GM19023 (cell line): ENCODE results near the gene ATP8A1.
"Not testable (repeated sequence)": the region's sequence is repeated elsewhere in the genome, so short reads cannot be mapped to it uniquely, and the experiment has no call there.

Source experiments
- ATAC-seq: cut with Tn5 transposase; IDR thresholded peaks from one replicate; pipeline ENCODE4 v1.9.1; 2021; ENCODE audit warnings: mild to moderate bottlenecking, moderate library complexity; ENCODE audit not compliant: unreplicated experiment

Gene ATP8A1

DNA sequence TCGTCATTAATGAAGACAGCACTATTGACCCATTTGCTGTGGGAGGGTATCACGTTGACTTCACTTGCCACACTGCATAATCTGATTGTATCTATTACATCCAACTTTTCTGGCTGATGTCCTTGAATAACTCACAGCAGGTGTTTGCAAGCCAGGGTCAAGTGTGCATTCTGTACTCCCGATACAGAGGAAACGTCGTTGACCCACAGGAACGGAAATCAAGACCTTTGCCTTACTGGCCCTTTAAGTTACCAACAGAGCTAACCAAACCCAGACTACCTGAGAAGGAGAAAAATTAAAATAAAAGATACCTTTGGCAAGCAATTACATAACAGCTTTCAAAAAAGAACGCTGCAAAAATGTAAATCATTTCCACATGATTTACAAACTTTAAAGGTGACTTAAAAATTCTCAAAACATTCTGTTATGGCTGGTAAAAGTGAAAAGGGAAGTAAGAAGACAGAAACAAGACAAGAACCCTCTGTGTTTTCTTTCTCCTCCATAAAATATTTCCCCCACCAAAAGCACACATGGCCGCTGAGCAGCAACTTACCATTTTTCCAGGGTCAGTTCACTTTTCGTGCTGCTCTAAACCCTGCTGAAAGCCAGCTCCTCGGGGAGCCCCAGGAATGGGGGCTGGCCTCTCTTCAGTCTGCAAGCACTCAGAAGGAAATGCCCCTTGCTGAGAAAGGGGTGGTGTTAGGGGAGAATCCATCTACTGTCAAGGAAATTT is 266.1 kb downstream of the ATP8A1 start:
- ATAC-seq: no peak

DNA sequence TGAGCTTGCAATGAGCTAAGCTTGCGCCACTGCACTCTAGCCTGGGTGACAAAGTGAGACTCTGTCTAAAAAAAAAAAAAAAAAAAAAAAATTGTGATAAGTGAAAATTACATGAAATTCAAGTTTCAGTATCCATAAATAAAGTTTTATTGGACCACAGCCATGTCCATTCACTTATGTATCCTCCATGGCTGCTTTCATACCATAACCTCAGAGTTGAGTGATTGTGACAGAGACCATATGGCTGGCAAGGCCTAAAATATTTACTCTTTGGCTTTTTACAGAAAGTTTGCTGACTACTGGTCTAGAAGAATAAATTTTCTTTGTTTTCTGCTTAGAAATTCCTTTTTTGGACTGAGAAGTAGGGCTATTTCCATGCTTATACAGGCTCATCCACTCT is 271.4 kb downstream of the ATP8A1 start:
- ATAC-seq: no peak

DNA sequence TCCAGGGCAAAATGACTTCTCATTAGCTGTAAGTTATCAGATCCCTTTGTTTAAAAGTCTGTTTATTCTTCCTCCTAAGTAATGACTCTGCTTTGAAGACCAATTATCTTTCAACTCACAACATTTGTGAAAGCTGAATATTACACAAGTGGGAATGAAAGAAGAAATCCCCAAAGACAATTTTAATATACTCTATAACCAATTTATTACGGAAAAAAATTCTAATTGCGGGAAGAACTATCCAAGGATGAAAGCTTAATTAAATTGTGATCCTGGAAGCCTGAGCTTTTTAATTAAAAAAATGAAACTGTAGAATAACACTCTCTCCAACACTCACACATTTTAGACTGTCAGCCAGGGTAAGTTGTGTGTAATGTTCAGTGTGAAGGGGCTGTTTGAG is 275.2 kb downstream of the ATP8A1 start:
- no peak for ATAC-seq

DNA sequence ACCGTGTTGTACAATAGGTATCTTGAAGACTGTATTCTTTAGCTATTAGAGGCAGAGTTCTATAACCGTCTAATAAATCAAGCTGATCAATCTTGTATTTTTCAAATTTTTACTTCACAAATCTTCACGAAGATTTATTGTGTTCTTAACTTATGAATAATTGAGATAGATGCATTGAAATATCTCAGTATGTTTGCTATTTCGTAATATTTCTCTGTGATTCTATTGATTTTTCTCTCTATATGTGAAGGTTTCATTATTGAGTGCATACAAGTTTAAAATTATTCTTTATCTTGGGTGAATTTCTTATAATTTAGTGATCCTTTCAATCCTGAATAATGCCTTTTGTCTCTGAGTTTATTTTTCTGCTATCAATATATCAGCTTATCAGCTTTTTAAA is 279.4 kb downstream of the ATP8A1 start:
- ATAC-seq: no peak

DNA sequence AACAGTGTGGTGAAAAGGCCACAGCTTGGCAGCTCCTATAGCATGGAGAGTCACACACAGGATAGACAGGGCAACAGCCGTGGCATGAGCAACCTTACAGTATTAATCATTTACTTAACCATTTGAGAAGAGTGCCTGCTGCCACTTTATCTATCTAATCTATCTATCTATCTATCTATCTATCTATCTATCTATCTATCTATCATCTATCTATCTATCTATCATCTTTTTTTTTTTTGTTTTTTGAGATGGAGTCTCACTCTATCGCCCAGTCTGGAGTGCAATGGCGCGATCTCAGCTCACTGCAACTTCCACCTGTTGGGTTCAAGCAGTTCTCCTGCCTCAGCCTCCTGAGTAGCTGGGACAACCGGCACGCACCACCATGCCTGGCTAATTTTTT is 284.6 kb downstream of the ATP8A1 start:
- not testable (repeated sequence) for ATAC-seq

DNA sequence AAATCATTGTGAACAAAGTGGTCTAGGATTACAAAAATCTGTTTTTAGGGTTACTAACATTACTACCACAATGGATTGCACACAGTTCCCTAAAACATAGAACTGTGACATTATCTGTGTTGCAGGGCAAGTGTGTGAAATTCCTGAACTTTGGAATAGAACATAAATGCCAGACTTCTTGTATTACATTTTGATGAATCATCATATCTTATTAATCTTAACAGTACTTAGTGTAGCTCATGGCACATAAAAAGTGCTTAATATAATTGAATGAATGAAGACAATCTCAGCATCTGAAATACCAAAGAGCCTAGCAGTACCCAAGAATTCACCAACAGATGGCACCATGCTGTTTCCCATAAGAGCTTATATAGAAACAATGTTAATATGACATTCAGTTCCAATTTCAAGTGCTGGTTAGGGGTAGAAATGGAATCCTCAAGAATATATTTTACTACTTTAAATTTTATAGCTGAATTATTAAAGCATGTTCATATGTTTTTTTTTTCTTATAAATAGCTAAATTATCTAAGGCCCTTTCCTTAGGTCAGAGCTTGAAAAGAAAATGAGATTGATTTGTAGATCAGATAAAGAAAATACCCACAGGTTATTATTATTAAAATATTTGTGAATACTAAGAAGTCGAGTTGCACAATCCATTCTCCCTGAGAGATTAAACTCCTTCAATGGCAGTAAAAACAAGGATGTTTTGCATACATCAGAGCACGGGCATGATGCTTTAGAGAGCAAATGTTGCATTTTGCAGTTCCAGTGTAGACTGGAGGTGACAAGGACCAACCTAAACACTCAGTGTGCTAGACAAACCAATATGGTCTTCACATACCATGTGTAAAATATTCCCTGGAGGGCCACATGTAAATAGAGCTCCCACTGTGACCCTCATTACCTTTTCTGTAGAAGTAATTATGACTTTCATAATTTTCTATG is 285.3 kb downstream of the ATP8A1 start:
- no peak for ATAC-seq

DNA sequence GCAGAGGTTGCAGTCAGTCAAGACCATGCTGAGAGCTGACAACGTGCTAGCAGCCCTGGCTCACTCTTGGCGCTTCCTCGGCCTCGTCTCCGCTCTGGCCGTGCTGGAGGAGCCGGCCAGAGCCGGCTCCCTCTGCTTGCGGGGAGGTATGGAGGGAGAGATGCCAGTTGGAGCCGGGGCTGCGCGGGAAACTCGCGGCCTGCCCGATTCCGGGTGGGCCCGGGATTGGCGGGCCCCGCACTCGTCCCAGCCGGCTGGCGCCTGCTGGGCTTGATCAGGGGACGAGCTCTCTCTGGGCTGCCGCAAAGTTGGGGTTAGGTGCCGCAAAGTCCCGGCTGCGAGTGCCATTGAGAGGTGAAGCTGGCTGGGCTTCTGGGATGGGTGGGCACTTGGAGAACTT is 287.4 kb downstream of the ATP8A1 start:
- no peak for ATAC-seq

DNA sequence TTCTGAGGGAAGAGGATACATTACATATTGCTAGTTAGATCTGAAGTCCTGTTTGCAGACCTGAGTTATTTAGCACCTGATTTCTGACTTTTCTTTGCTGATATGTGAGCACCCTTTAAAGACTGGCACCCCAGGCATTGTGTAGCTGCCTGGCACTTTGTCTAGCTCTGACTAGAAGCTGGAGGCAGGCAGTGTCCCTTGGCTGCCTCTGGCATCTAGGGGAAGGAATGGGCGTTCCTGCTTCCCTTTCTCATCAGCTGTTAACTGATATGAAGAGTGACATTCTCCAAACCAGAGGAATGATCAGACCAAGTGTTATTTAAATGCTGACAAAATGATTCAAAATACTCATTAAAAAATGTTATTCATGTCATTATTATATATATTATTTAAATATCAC is 289.9 kb downstream of the ATP8A1 start:
- ATAC-seq: no peak

DNA sequence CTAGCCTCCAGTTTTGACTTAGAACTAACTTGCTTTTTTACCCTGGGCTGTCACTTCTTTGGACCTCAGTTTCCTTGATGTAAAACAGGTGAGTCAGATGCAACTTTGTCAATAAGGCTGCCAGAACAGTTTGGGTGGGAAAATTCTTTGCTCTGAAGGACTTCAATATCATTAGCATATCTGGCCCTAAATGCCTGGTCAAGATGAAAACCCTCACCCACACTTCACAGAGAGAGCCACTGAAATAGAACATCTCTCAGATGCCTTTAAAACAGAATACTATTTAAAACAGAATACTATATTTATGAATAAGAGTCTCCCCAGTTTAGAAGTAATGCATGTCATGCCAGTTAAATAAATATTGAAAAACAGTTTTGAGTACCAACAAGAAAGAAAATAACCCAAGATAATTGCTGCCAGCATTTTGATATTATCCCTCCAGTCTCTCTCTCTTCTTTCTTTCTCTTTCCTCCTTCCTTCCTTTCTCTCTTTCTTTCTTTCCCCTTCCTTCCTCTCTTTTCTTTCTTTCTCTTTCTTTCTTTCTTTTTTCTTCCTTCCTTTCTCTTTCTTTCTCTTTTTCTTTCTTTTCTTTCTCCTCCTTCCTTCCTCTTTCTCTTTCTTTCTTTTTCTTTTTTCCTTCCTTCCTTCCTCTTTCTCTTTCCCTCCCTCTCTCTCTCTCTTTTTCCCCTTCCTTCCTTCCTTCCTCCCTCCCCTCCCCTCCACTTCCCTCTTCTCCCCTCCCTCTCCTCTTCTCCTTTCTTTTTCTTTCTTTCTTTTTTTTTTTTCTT is 292.4 kb downstream of the ATP8A1 start:
- ATAC-seq: no peak

DNA sequence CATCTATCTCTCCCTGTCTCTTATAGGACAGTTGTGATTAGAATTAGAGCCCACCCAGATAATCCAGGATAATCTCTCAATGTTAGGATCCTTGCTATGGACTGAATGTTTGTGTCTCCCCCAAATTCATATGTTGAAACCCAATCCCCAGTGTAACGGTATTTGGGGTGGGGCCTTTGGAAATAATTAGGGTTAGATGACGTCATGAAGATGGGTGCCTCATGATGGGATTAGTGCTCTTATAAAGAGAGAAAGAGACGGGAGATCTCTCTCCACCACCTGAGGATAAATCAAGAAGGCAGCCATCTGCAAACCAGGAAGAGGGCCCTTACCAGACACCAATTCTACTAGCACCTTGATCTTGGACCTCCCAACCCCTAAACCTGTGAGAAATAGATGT is 293.3 kb downstream of the ATP8A1 start:
- ATAC-seq: no peak

DNA sequence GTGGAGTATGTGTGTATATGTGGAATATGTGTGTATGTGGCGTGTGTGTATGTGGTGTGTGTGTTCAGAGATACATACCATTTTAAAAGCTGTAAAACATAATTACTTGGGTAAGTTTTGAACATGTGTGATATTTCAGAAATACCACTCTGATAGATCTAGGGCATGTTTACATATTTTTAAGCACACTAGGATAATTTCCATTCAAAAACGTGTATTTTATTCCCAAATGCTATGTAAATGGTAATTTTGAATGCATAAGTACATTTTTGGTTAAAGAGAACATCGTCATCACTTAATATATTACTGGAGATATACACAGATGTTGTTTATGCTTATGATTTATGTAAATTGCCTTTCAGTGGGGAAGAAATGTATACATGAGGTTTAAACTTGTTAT is 294.3 kb downstream of the ATP8A1 start:
- no peak for ATAC-seq

DNA sequence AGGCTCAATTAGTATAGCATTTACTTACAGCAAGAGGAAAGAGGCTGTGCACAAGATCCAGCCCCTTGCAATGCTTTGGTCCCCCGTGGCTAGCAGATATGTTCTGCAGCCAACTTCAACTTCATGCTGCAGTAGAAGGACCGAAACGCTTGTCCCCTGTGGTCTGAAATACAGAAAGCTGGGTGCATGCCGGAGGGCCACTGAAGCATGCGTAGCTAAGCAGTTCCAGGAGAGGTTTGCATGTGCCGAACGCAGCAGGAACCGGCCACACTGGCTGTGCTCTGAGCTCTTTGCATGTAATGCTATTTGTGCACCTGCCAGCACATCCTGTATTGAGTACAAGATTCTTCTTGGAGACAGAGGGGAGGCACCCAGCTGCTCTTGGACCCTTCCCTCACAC is 295.4 kb downstream of the ATP8A1 start:
- no peak for ATAC-seq

DNA sequence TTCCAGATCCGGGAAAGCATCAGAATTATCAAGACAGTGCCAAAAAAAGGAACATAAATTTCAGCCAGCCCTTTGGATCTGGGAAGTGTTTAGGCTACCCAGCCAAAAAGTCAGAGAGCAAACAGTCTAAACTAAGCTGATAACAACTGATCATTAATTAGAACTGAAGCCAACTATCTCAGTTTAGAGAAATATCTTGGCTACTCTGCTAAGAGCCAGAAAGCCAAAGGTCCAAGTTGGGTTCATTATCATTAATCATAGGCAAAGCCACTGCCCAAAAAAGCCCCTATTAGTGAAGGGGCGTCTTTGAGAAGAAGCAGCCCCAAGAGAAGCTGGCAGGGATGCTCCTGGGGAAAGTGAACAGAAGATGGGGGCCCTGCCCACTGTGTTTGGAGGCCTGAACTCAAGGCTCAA is 296.6 kb downstream of the ATP8A1 start:
- no peak for ATAC-seq

DNA sequence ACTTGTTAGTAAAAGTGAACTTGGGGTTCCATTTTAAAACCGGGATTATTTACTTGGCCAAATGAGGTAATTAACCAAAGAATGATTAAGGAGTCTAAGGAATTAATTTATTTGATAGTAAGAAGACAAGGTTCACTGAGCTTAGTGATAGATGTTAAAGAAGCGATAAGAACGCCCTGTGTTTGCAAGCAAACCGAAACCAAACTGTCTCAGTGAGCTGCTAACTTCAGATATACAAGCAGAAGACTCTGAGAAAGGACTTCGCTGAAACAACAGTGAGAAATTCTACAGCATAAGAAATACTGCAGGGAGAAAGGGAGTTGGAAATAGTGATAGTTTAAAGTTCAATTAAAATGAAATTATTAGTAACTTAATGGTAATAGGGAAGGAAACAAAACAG is 297.2 kb downstream of the ATP8A1 start:
- ATAC-seq: no peak
